ENCODE data around the gene UIMC1. TPM values are rescaled to one million over a fixed set of nuclear protein-coding genes. Genes with fewer than 3 reads are reported as not detected.

The UIMC1 gene
- total RNA-seq, 2 experiments from 2014 or later: 42.7 to 78.5 TPM

DNA sequence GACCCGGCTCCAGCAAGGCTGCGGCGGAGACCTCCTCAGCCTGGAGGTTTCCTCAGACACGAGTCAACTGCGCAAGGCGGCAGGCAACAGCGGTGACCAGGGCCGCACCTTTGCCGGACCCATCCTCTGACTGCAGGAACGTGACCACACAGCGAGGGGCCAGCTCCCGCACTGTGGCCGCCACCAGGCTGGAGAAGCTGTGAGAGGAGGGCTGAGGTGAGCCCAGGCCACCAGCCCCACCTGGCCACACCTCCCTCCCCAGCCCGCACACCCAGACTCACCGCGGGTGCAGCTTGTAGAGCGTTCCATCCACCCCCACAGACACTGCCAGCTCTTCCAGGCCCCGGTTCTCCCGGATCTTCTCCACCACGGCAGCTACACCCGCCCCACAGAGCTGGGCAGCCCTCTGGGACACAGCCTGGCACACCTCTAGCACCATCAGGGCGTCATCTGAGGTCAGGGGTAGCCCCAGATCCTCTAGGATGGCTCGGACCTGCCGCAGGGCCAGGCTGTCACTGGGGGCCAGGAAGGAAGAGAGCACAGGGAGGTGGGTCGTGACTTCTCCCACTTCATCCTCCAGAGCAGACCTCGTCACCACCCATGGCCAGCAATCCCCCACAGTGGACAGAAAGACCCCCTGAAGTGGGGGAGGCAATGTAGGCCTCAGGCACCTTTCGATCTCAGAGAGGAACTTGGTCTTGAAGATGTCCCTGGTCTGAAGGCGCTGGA is 125.4 kb downstream of the UIMC1 start:
- Histone ChIP-seq H3K4me1 (ENCODE audit: insufficient read depth, low read length, poor library complexity, severe bottlenecking) (peaks cover 11% of the 10 kb centered on the region), H3K27ac (ENCODE audit: low read depth, low read length, poor library complexity, severe bottlenecking) (no peak overlapping the region), H4K20me1 (ENCODE audit: insufficient read depth, low read length) (no peaks in the 10 kb centered on the region), H3K36me3 (ENCODE audit: insufficient read depth, low read length) (no peaks in the 10 kb centered on the region), H3K4me3 (ENCODE audit: low read depth, low read length, poor library complexity, severe bottlenecking) (no peak overlapping the region), H2AFZ (ENCODE audit: low read length) (no peak overlapping the region), H3K9me3 (ENCODE audit: low read length) (no peaks in the 10 kb centered on the region), H3K79me2 (ENCODE audit: insufficient read depth, low read depth, low read length) (no peaks in the 10 kb centered on the region), H3K9me2 (ENCODE audit: insufficient read depth, low read length) (no peaks in the 10 kb centered on the region), H3K4me2 (ENCODE audit: low read length) (no peak overlapping the region)
- ChIA-PET POLR2A (no interaction called here), CTCF (ENCODE audit: unreplicated experiment) (no interaction called here)
- TF ChIP-seq, protein P1, sequence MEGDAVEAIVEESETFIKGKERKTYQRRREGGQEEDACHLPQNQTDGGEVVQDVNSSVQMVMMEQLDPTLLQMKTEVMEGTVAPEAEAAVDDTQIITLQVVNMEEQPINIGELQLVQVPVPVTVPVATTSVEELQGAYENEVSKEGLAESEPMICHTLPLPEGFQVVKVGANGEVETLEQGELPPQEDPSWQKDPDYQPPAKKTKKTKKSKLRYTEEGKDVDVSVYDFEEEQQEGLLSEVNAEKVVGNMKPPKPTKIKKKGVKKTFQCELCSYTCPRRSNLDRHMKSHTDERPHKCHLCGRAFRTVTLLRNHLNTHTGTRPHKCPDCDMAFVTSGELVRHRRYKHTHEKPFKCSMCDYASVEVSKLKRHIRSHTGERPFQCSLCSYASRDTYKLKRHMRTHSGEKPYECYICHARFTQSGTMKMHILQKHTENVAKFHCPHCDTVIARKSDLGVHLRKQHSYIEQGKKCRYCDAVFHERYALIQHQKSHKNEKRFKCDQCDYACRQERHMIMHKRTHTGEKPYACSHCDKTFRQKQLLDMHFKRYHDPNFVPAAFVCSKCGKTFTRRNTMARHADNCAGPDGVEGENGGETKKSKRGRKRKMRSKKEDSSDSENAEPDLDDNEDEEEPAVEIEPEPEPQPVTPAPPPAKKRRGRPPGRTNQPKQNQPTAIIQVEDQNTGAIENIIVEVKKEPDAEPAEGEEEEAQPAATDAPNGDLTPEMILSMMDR (conservative IDR thresholded peaks at IDR 0.05; ENCODE audit: low read length): no peak
- TF ChIP-seq EZH2phosphoT487 (IDR thresholded peaks at IDR 0.05; ENCODE audit: borderline replicate concordance, low read depth, low read length): no peak
- no peak for DNase-seq (ENCODE audit: low spot score)
- intact Hi-C loops (cut with micrococcal nuclease; ENCODE audit: unreplicated experiment): no loop called here
- no TSS peak for BruUV-seq (replicated peaks)

DNA sequence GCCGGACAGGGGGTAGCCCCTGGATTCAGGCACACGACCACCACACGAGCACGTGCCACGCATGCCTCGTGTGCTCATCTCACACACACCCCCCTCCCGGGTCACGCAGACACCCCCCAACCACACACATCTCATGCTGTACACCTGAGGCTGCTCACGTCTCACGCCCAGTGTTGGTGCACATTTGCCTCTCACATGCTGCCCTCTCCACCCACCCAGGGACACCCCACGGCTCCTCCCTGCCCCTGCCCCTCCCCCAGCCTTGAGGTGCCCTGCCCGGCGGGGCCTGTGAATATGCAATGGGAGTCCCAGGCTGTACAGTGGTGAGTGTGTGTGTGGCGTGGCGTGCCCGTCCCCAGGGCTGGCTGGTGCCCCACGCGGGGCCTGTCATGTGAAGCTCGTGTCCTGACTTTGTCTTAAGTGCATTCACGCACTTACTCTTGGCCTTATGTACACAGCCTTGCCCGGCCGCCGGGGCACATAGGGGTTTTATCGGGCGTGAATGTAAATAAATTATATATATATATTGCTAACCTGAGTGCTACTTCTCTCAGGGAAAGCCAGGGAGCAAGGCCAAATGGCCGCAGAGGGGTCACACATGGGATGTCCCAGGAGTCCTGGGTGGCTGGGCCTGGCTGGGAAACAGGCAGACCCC is 126.1 kb downstream of the UIMC1 start:
- ChIA-PET CTCF (ENCODE audit: unreplicated experiment) (no interaction called here), POLR2A (no interaction called here)
- Histone ChIP-seq H3K4me1 (ENCODE audit: insufficient read depth, low read length, poor library complexity, severe bottlenecking) (peaks cover 10% of the 10 kb centered on the region), H3K79me2 (ENCODE audit: insufficient read depth, low read depth, low read length) (no peaks in the 10 kb centered on the region), H3K4me3 (ENCODE audit: low read depth, low read length, poor library complexity, severe bottlenecking) (no peak overlapping the region), H4K20me1 (ENCODE audit: insufficient read depth, low read length) (no peaks in the 10 kb centered on the region), H3K27ac (ENCODE audit: low read depth, low read length, poor library complexity, severe bottlenecking) (no peak overlapping the region), H3K9me3 (ENCODE audit: low read length) (no peaks in the 10 kb centered on the region), H3K9me2 (ENCODE audit: insufficient read depth, low read length) (no peaks in the 10 kb centered on the region), H3K4me2 (ENCODE audit: low read length) (no peak overlapping the region), H2AFZ (ENCODE audit: low read length) (no peak overlapping the region), H3K36me3 (ENCODE audit: insufficient read depth, low read length) (no peaks in the 10 kb centered on the region)
- intact Hi-C loops (cut with micrococcal nuclease; ENCODE audit: unreplicated experiment): no loop called here
- no TSS peak for BruUV-seq (replicated peaks)
- DNase-seq (ENCODE audit: low spot score): no peak
- TF ChIP-seq, protein P1 (conservative IDR thresholded peaks at IDR 0.05; ENCODE audit: low read length): no peak
- TF ChIP-seq EZH2phosphoT487 (IDR thresholded peaks at IDR 0.05; ENCODE audit: borderline replicate concordance, low read depth, low read length): no peak
